Measurements from ENCODE around the gene CYP3A7. TPM values are rescaled to one million over a fixed set of nuclear protein-coding genes. Genes with fewer than 3 reads are reported as not detected.

The CYP3A7 gene
- total RNA-seq, 2 donors from 2014 or later = not detected

GRCh38 chr7:99672573-99672972, 62.4 kb downstream of the CYP3A7 start:
- no peaks in the 10 kb centered on the region for H3K27me3 ChIP-seq
- no peaks in the 10 kb centered on the region for H3K36me3 ChIP-seq
- no peak for DNase-seq
- TF ChIP-seq, protein P1, sequence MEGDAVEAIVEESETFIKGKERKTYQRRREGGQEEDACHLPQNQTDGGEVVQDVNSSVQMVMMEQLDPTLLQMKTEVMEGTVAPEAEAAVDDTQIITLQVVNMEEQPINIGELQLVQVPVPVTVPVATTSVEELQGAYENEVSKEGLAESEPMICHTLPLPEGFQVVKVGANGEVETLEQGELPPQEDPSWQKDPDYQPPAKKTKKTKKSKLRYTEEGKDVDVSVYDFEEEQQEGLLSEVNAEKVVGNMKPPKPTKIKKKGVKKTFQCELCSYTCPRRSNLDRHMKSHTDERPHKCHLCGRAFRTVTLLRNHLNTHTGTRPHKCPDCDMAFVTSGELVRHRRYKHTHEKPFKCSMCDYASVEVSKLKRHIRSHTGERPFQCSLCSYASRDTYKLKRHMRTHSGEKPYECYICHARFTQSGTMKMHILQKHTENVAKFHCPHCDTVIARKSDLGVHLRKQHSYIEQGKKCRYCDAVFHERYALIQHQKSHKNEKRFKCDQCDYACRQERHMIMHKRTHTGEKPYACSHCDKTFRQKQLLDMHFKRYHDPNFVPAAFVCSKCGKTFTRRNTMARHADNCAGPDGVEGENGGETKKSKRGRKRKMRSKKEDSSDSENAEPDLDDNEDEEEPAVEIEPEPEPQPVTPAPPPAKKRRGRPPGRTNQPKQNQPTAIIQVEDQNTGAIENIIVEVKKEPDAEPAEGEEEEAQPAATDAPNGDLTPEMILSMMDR (IDR thresholded peaks at IDR 0.05) = no peak
- H3K27ac ChIP-seq = no peak overlapping the region
- intact Hi-C loops (cut with DNase I) = no loop called here
- no peaks in the 10 kb centered on the region for H3K4me1 ChIP-seq
- H3K4me3 ChIP-seq = no peak overlapping the region
- no peak overlapping the region for H3K9ac ChIP-seq (ENCODE audit: low read depth in 2 of 2, low read length in 2 of 2)
- no peaks in the 10 kb centered on the region for H3K9me3 ChIP-seq

DNA sequence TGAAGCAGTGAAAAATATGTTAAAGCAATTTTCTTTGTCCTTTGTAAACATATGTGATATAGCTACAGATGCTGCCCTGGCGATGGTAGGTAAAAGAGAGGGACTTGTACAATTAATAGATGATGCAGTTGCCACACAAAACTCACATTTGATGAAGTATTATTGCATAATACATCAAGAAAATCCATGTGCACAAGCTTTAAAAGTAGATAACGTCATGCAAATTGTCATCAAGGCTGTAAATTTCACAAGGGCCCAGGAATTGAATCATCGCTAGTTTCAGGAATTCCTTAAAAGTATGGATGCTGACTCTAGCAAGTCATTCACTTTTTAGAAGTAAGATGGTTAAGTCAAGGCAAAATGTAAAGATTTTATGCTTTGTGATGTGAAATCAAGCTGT, 65.2 kb downstream of the CYP3A7 start:
- Histone ChIP-seq H3K9me3 (no peaks in the 10 kb centered on the region), H3K9ac (ENCODE audit: low read depth in 2 of 2, low read length in 2 of 2) (no peak overlapping the region), H3K27ac (no peak overlapping the region), H3K4me1 (no peaks in the 10 kb centered on the region), H3K36me3 (no peaks in the 10 kb centered on the region), H3K27me3 (no peaks in the 10 kb centered on the region), H3K4me3 (no peak overlapping the region)
- TF ChIP-seq, protein P1 (IDR thresholded peaks at IDR 0.05) = no peak
- no peak for DNase-seq
- intact Hi-C loops (cut with DNase I) = no loop called here

DNA sequence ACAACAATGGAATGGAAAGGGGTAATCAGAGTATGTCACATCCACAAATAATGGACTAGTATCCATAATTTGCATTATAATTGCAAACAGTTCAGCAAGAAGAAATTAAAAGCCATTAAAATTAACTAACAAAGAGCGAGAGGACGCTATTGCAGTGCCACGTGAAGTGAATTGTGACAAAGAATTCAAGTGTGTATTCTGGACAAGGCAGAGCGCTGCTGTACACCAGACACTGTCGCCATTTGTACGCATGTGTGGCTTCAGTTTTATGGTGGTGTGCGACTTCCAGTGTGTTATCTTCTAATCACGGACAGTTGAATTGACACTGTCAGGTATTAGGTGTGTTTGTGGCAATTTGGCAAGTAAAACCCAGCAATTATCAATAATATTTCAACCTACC, 66.5 kb downstream of the CYP3A7 start:
- DNase-seq = no peak
- H3K36me3 ChIP-seq = no peaks in the 10 kb centered on the region
- TF ChIP-seq, protein P1 (IDR thresholded peaks at IDR 0.05) = no peak
- H3K9ac ChIP-seq (ENCODE audit: low read depth in 2 of 2, low read length in 2 of 2) = no peak overlapping the region
- H3K9me3 ChIP-seq = no peaks in the 10 kb centered on the region
- H3K4me3 ChIP-seq = no peak overlapping the region
- no peaks in the 10 kb centered on the region for H3K27me3 ChIP-seq
- H3K4me1 ChIP-seq = no peaks in the 10 kb centered on the region
- H3K27ac ChIP-seq = no peak overlapping the region
- intact Hi-C loops (cut with DNase I) = no loop called here

DNA sequence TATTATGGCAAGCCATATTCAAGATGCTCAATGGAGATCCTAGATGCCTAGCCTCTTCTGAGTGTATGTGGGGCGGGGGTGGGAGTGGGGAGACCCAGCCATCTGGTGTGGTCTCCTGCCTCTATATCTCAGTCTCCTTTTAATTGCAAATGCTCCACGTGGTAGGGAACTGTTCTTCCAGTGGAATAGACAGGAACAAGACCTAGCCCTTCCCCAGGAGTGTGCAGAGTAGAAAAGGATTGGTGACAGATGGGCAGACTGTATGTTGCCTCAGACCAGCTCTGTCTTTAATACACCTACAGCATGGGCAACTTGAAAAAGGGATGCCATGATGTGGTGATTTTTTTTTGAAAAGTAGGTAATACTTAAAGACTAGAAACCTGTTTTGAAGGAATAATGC, 67.8 kb downstream of the CYP3A7 start:
- Histone ChIP-seq H3K9me3 (no peaks in the 10 kb centered on the region), H3K9ac (ENCODE audit: low read depth in 2 of 2, low read length in 2 of 2) (no peak overlapping the region), H3K4me1 (no peaks in the 10 kb centered on the region), H3K27ac (no peak overlapping the region), H3K27me3 (no peaks in the 10 kb centered on the region), H3K36me3 (no peaks in the 10 kb centered on the region), H3K4me3 (no peak overlapping the region)
- TF ChIP-seq, protein P1 (IDR thresholded peaks at IDR 0.05) = no peak
- no peak for DNase-seq
- intact Hi-C loops (cut with DNase I) = no loop called here

GRCh38 chr7:99666013-99666395, 69.0 kb downstream of the CYP3A7 start:
- Histone ChIP-seq H3K27ac (no peak overlapping the region), H3K9me3 (no peaks in the 10 kb centered on the region), H3K4me1 (no peaks in the 10 kb centered on the region), H3K27me3 (no peaks in the 10 kb centered on the region), H3K4me3 (no peak overlapping the region), H3K9ac (ENCODE audit: low read depth in 2 of 2, low read length in 2 of 2) (no peak overlapping the region), H3K36me3 (no peaks in the 10 kb centered on the region)
- TF ChIP-seq, protein P1 (IDR thresholded peaks at IDR 0.05) = no peak
- DNase-seq = no peak
- intact Hi-C loops (cut with DNase I) = no loop called here

All from colonic mucosa (tissue), 4 donors.